Pancreas (tissue), 10 donors: Measurements from ENCODE around the gene CTDNEP1. TPM values are rescaled to one million over a fixed set of nuclear protein-coding genes. Genes with fewer than 3 reads are reported as not detected.
A peak's percentile ranks its signal among the peaks of the same experiment; 100 is the strongest.

Experiments
- ATAC-seq, 4 donors: fragments of 200-7000 bp; cut with Tn5 transposase; one replicate each; pipeline versions ENCODE4 v1.8.0 to v1.9.1; 2020; ENCODE audit warnings: mild to moderate bottlenecking in 4 of 4, moderate library complexity in 4 of 4
- DNase-seq, 6 donors: peaks; one replicate each; pipeline ENCODE4 v3.0.0-alpha.2; 2020
- FAIRE-seq: peaks from 2 replicates; lab custom pipeline; 2012; peaks lifted over from hg19 to GRCh38; lab: Jason Lieb, UNC
- H3K27ac ChIP-seq, 4 donors: fragments of 200-600 bp; sonication (generic); 1 replicate in 3 of 4; 2 replicates in 1 of 4; pipeline versions ENCODE4 v1.5.0 to v1.8.0; 2020
- H3K27me3 ChIP-seq, 4 donors: fragments of 200-600 bp; one replicate each; pipeline ENCODE4 v1.8.0; 2021
- H3K36me3 ChIP-seq, 3 donors: fragments of 200-600 bp; sonication (generic) in 1 of 3; one replicate each; pipeline versions ENCODE4 v1.5.0 to v1.8.0; 2020 to 2021
- H3K4me1 ChIP-seq, 3 donors: fragments of 200-600 bp; one replicate each; pipeline ENCODE4 v1.8.0; 2021
- H3K4me3 ChIP-seq, 4 donors: fragments of 200-600 bp; sonication (generic) in 2 of 4; one replicate each; pipeline versions ENCODE4 v1.5.0 to v1.8.0; 2020 to 2021
- H3K9me3 ChIP-seq, 4 donors: fragments of 200-600 bp; one replicate each; pipeline ENCODE4 v1.8.0; 2021
- WGBS, 2 donors: extraction: QIAGEN DNeasy Blood & Tissue Kit; methylation state at CpG; one replicate each; pipeline ENCODE4 v1.1.7; 2013; 5-methylcytosine and 5-hydroxymethylcytosine counted together
- intact Hi-C, 3 donors: fragments of 100-400 bp; cut with DNase I; formaldehyde crosslinking; loops; one replicate each; pipeline versions ENCODE4 v1.11.1 to v1.14.2; 2022
- polyA plus RNA-seq, 2 donors: library from polyadenylated mRNA; stranded (reverse); fragments of 200-250 nt; gene quantifications; one replicate each; pipeline ENCODE4 v1.2.3, GENCODE V29; 2013
- total RNA-seq, 6 donors: library from RNA; stranded (reverse); fragmentation: NEBNext Ultra II Directional in 4 of 6; extraction: Animal tissue kit (Norgen Biotek cat#: 25700) in 4 of 6; gene quantifications; one replicate each; pipeline versions ENCODE4 v1.2.1 to v1.2.4, GENCODE V29; 2021 to 2023
- TF ChIP-seq, protein P1 (sequence below), 4 donors: fragments of 200-600 bp; sonication (generic) in 3 of 4; IDR thresholded peaks; one replicate each; pipeline versions ENCODE4 v1.5.0 to v1.8.0; 2021; ENCODE audit warnings: antibody characterized with exemption in 4 of 4
- donor health status: healthy with polysubstance abuse.
- donor health status: DM: no; HTN: no; CAD: no; lungs with moderate emphysema.
- donor health status: DM: no; HTN: no; CAD: no.
- donor health status: control.
- donor health status: control.
- donor health status: Bipolar disorder and iron deficiency.
- donor health status: DM: yes; HTN: yes; CAD: no.
- donor health status: DM: no; HTN: no; CAD: no.
- donor health status: DM: no; HTN: no; CAD: no.
- donor health status: DM: yes; HTN: yes; CAD: no.

Gene CTDNEP1
- total and polyA plus RNA-seq, 8 donors: 42.0 to 75.2 (median 53.8) TPM

GRCh38 chr17:7283471-7284216 is 32.1 kb upstream of the CTDNEP1 start:
- Histone ChIP-seq H3K36me3 (no peaks in the 10 kb centered on the region), H3K4me3 (no peak overlapping the region), H3K27ac (no peak overlapping the region), H3K9me3 (no peaks in the 10 kb centered on the region), H3K4me1 (peaks cover 5 to 14% (median 9%) of the 10 kb centered on the region in 3 donors), H3K27me3 (no peaks in the 10 kb centered on the region)
- intact Hi-C loops: no loop called here
- FAIRE-seq (no peak), DNase-seq (no peak), ATAC-seq (no peak)
- TF ChIP-seq, protein P1, sequence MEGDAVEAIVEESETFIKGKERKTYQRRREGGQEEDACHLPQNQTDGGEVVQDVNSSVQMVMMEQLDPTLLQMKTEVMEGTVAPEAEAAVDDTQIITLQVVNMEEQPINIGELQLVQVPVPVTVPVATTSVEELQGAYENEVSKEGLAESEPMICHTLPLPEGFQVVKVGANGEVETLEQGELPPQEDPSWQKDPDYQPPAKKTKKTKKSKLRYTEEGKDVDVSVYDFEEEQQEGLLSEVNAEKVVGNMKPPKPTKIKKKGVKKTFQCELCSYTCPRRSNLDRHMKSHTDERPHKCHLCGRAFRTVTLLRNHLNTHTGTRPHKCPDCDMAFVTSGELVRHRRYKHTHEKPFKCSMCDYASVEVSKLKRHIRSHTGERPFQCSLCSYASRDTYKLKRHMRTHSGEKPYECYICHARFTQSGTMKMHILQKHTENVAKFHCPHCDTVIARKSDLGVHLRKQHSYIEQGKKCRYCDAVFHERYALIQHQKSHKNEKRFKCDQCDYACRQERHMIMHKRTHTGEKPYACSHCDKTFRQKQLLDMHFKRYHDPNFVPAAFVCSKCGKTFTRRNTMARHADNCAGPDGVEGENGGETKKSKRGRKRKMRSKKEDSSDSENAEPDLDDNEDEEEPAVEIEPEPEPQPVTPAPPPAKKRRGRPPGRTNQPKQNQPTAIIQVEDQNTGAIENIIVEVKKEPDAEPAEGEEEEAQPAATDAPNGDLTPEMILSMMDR (IDR thresholded peaks at IDR 0.05): no peak
- 86% methylated on average over 18 of the region's 18 CpGs for WGBS, 2 donors

DNA sequence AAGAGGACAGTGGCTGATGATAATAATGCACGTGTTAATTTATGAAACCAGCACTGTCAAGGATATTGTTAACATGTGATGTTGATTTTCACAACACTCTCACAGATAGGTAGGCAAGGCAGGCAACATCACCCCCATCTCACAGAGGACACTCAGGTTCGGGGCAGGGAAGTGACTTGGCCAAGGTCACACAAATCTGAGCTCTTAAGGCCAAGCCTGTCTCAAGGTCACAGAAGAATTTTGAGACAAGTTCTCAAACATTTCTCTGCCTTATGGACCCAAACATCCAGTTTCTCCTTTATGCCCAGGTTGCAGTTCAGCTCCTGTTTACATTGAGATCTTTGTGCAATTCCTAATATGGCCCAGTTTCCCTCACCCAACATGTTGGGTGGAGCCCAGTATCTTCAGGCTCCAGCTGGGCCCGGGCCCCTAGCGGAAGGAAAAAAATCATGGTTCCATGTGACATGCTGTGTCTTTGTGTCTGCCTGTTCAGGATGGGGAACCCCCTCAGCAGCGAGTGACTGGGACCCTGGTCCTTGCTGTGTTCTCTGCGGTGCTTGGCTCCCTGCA is 31.3 kb upstream of the CTDNEP1 start:
- no peak for DNase-seq
- Histone ChIP-seq H3K27ac (no peak overlapping the region), H3K4me1 (peaks cover 5 to 14% (median 9%) of the 10 kb centered on the region in 3 donors), H3K4me3 (no peak overlapping the region), H3K27me3 (no peaks in the 10 kb centered on the region), H3K9me3 (no peaks in the 10 kb centered on the region), H3K36me3 (no peaks in the 10 kb centered on the region)
- no peak for ATAC-seq
- FAIRE-seq: no peak
- 50 to 52% methylated on average over 6 of the region's 6 CpGs for WGBS, 2 donors
- TF ChIP-seq, protein P1 (IDR thresholded peaks at IDR 0.05): no peak
- intact Hi-C loops: no loop called here

GRCh38 chr17:7281953-7282751 is 30.6 kb upstream of the CTDNEP1 start:
- no peaks in the 10 kb centered on the region for H3K9me3 ChIP-seq
- DNase-seq (peak in 2 of 6 donors; percentile 40 to 63), ATAC-seq (no peak), FAIRE-seq (no peak)
- H3K36me3 ChIP-seq: no peaks in the 10 kb centered on the region
- intact Hi-C loops: no loop called here
- no peaks in the 10 kb centered on the region for H3K27me3 ChIP-seq
- WGBS, 2 donors: 12 to 17% methylated on average over 43 of the region's 43 CpGs
- peaks cover 5 to 14% (median 9%) of the 10 kb centered on the region in 3 donors for H3K4me1 ChIP-seq
- TF ChIP-seq, protein P1 (IDR thresholded peaks at IDR 0.05): no peak
- peak overlapping the region in 2 of 4 donors; percentile 35 to 48 for H3K4me3 ChIP-seq
- no peak overlapping the region for H3K27ac ChIP-seq

DNA sequence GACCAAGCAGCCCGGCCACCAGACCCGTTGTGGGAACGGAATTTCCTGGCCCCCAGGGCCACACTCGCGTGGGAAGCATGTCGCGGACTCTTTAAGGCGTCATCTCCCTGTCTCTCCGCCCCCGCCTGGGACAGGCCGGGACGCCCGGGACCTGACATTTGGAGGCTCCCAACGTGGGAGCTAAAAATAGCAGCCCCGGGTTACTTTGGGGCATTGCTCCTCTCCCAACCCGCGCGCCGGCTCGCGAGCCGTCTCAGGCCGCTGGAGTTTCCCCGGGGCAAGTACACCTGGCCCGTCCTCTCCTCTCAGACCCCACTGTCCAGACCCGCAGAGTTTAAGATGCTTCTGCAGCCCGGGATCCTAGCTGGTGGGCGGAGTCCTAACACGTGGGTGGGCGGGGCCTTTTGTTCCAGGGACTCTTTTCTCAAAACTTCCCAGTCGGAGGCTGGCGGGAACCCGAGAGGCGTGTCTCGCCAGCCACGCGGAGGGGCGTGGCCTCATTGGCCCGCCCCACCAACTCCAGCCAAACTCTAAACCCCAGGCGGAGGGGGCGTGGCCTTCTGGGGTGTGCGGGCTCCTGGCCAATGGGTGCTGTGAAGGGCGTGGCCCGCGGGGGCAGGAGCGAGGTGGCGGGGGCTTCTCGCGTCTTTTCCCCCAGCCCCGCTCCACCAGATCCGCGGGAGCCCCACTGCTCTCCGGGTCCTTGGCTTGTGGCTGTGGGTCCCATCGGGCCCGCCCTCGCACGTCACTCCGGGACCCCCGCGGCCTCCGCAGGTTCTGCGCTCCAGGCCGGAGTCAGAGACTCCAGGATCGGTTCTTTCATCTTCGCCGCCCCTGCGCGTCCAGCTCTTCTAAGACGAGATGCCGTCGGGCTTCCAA is 29.8 kb upstream of the CTDNEP1 start, which contains the start of gene SLC2A4:
TSS of gene SLC2A4 (plus strand) at position 645 of the 879 bp plus-strand sequence. CDS start at position 862, 217 bp downstream.
- intact Hi-C loops: no loop called here
- H3K4me1 ChIP-seq: peaks cover 5 to 14% (median 9%) of the 10 kb centered on the region in 3 donors
- WGBS, 2 donors: 0% methylated on average over 67 to 71 of the region's 71 CpGs
- H3K27ac ChIP-seq: peak within 1 kb of the TSS; percentile 15 to 54 (median 32)
- H3K36me3 ChIP-seq: no peaks in the 10 kb centered on the region
- no peaks in the 10 kb centered on the region for H3K27me3 ChIP-seq
- DNase-seq: peak; percentile 90 to 98 (median 96)
- TF ChIP-seq, protein P1 (IDR thresholded peaks at IDR 0.05): no peak
- H3K9me3 ChIP-seq: no peaks in the 10 kb centered on the region
- H3K4me3 ChIP-seq: peak within 1 kb of the TSS; percentile 16 to 48 (median 32)
- peak; percentile 88 to 95 (median 92) for ATAC-seq
- FAIRE-seq: peak; percentile 81
